GM21526 (cell line): ENCODE measurements around the gene RAVER1.
"Not testable (repeated sequence)": the region's sequence is repeated elsewhere in the genome, so short reads cannot be mapped to it uniquely, and the experiment has no call there.

Experiments
- ATAC-seq: cut with Tn5 transposase; IDR thresholded peaks from one replicate; pipeline ENCODE4 v1.9.1; 2021; ENCODE audit warnings: moderate library complexity; ENCODE audit not compliant: unreplicated experiment, low FRiP score

Gene RAVER1

GRCh38 chr19:10291554-10292205, 41.6 kb downstream of the RAVER1 start:
- ATAC-seq, result no peak

DNA sequence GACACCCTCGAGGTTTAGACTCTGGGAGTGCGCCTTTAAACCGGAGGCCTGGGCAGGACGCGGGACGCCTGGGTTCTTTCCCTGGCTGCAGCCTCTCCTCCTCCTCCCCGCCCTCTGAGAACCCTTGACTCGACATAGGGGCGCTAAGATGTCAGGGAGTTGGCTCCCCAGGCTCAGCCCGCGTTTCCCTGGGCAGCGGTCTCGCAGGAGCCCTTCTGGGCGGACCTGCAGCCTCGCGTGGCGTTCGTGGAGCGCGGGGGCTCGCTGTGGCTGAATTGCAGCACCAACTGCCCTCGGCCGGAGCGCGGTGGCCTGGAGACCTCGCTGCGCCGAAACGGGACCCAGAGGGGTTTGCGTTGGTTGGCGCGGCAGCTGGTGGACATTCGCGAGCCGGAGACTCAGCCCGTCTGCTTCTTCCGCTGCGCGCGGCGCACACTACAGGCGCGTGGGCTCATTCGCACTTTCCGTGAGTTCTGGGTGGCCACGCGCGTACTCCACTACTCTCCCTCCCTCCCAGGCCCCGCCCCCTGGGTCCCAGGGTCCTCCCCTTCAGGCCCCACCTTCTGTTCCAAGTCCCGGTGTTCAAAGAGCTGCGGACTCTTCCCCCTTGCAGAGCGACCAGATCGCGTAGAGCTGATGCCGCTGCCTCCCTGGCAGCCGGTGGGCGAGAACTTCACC, 42.3 kb downstream of the RAVER1 start:
- ATAC-seq, result no peak

DNA sequence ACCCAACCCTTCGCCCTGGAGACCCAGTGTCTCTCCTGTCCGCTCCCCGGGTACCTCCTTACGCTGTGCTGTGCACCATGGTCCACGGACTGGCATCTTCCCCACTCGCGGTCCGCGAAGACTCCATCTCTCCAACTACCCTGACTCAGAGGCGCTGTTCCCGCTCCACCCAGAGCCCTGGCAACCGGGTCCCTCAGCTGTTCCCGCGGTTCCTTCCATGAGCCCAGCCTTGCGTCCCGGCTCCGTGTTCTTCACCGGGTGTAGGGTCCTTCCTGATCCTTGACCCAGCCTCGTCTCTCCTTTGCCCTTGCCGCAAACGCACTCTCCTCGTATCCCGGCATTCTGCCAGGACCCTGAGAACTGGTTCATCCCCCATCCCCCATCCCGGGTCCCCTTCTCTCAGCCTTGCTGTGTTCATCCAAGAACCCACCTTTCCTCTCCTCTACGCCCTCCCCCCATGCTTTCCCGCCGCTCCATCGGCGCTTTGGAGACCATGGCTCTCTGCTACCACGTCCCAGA, 42.9 kb downstream of the RAVER1 start:
- ATAC-seq, result no peak

- ATAC-seq, result no peak
Observed at GRCh38 chr19:10289836-10290356, 43.4 kb downstream of the RAVER1 start, which contains the start of gene ICAM5. TSS of gene ICAM5 (plus strand) at chr19:10289952. CDS start at chr19:10290044, 92 bp downstream.

GRCh38 chr19:10289167-10289835, 44.0 kb downstream of the RAVER1 start:
- ATAC-seq, result no peak

GRCh38 chr19:10288662-10289166, 44.6 kb downstream of the RAVER1 start:
- ATAC-seq, result no peak

GRCh38 chr19:10286803-10287737, 46.3 kb downstream of the RAVER1 start, which contains the start of gene ICAM4:
TSS of gene ICAM4 (plus strand) at chr19:10286955. CDS start at chr19:10287013, 58 bp downstream.
- ATAC-seq, result no peak

- no peak for ATAC-seq
Observed at GRCh38 chr19:10285393-10285792, 47.9 kb downstream of the RAVER1 start.

DNA sequence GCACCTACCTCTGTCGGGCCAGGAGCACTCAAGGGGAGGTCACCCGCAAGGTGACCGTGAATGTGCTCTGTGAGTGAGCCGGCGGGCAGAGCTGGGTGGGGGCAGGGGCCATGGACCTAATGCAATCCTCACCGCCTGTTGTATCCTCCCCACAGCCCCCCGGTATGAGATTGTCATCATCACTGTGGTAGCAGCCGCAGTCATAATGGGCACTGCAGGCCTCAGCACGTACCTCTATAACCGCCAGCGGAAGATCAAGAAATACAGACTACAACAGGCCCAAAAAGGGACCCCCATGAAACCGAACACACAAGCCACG, 48.4 kb downstream of the RAVER1 start:
- ATAC-seq, result no peak

GRCh38 chr19:10284065-10284959, 49.0 kb downstream of the RAVER1 start:
- ATAC-seq, result no peak

GRCh38 chr19:10283301-10284064, 49.8 kb downstream of the RAVER1 start:
- no peak for ATAC-seq

DNA sequence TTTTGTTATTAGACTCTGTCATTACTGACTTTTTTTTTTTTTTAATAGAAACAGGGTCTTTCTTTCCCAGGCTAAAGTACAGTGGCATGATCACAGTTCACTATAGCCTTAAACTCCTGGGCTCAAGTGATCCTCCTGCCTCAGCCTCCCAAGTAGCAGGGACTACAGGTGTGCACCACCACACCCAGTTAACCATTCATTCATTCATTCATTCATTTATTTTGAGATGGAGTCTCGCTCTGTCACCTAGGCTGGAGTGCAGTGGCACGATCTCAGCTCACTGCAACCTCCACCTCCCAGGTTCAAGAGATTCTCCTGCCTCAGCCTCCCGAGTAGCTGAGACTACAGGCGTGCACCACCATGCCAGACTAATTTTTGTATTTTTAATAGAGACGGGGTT, 51.3 kb downstream of the RAVER1 start:
- ATAC-seq, result not testable (repeated sequence)

DNA sequence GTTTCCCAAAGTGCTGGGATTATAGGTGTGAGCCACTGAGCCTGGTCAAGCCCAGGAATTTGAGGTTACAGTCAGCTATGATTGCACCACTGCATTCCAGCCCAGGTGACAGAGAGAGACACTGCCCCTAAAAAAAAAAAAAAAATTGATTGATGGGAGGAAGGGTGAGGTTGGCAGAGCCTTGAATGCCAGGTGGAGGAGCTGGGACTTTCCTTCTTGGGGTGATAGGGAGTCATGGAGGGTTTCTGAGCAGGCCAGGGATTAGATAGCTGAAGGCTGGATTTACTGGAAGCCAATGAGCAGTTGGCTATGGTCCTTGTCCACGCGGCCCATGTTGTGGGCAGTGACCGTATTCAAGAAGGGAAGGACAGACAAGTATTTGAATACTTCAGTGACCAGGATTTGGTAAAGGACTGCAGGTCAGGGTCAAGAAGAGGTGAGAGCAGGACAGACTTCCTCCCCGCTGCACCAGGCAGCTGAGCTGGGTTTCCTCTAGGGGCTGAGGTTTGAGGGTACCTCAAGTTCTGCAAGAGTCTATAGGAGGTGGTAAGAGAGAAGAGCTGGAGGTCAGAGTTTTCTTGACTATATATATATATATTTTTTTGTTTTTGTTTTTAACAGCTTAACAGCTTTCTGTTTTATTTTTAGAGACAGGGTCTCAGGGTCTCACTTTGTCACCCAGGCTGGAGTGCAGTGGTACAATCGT, 53.4 kb downstream of the RAVER1 start:
- no peak for ATAC-seq

DNA sequence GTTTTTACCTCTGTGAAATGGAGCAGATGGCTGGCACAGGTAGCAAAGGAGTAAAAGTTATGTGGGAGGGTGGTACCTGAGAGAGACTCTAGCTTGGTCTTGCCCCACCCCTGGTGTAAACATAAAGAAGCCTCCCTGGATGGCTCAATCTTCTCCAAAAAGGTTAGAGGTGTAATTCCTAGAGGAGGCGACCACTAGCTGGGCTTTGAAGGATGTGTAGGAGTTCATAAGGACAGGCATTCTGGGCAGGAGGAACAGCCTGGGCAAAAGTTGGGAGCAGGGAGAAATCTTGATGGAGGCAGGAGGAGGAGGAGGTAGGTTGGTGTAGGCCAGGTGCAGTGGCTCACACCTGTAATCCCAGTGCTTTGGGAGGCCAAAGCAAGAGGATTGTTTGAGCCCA, 54.4 kb downstream of the RAVER1 start:
- ATAC-seq, result no peak

GRCh38 chr19:10277795-10278589, 55.3 kb downstream of the RAVER1 start:
- ATAC-seq, result no peak

GRCh38 chr19:10274589-10274988, 58.7 kb downstream of the RAVER1 start:
- no peak for ATAC-seq

GRCh38 chr19:10271543-10272086, 61.7 kb downstream of the RAVER1 start:
- peak; percentile 13 for ATAC-seq
